ENCODE results near the gene CPA4.

DNA sequence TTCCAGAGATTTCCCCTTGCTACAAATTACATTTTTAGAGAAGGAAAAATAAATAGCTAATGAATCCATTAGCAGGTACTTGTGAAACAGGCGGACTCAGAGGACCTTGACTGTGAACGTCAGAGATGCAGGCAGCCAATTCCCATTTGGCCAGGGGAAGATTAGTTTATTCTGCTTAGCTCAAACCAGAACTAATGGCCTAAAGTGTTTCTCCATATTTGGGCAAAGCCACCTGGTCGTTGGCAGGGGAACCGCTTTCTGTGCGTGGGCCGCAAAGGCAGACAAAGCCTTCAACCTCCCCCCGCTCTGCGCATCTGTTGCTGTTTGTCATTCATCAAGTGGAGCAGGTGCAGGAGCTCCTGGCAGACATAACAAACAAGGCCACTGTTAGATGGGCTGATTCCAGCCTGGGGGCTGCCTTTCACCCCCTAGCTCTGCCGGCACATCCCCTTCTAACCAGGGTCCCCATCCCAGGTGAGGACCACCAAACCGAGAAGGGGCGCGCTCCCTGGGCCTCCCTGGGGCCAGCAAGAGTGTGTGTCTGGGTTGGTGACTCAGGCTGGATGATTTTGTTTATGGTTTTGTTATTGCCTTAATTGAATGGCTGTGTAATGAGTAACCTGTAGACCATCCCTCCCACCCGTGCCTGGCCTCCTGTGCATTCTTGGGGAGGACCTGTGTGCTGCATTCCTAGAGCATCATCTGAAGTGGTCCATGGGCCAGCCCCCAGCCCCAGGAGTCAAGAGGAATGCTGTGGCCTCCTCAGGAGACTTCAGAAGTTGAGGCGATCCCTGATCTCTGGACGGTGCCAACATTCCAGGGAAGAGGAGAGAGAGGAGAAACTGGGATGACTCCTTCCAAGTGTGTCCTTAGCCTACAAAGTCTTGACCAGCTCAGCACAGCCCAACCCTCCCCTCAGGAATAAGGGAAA is 72.8 kb downstream of the CPA4 start:
- TF ChIP-seq, protein P1, sequence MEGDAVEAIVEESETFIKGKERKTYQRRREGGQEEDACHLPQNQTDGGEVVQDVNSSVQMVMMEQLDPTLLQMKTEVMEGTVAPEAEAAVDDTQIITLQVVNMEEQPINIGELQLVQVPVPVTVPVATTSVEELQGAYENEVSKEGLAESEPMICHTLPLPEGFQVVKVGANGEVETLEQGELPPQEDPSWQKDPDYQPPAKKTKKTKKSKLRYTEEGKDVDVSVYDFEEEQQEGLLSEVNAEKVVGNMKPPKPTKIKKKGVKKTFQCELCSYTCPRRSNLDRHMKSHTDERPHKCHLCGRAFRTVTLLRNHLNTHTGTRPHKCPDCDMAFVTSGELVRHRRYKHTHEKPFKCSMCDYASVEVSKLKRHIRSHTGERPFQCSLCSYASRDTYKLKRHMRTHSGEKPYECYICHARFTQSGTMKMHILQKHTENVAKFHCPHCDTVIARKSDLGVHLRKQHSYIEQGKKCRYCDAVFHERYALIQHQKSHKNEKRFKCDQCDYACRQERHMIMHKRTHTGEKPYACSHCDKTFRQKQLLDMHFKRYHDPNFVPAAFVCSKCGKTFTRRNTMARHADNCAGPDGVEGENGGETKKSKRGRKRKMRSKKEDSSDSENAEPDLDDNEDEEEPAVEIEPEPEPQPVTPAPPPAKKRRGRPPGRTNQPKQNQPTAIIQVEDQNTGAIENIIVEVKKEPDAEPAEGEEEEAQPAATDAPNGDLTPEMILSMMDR (IDR thresholded peaks at IDR 0.05): no peak
- no peak for TF ChIP-seq ZFX (IDR thresholded peaks at IDR 0.05; ENCODE audit: borderline replicate concordance)

Measured in 22Rv1 (cell line).